ENCODE measurements around the gene NPSR1.
"Not testable (repeated sequence)": the region's sequence is repeated elsewhere in the genome, so short reads cannot be mapped to it uniquely, and the experiment has no call there.

NPSR1 gene

GRCh38 chr7:34657632-34658268 lies at the start of gene NPSR1:
Gene NPSR1, plus strand, starts transcription at chr7:34658218. Its CDS starts 195 bp downstream, at chr7:34658413.
- DNase-seq (no peak), ATAC-seq (no peak)

DNA sequence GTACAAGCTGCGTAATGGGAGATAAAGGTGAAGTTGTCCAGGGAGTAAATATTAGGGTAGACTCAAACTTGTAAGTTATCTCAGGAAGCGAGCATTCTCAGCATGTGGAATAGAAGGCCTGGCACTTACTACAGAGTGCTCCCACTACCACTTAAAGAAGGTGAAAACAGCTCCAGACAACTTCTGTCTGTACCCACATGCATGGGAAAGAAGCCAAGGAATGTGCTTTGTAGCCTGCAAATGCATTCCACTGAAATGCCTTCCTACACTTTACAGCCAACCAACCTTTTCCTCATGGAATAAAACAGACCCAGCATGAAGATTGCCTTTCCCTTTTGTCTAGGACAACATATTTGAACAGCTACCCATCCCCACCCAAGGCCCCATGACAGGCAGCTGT lies 45.4 kb upstream of the NPSR1 start:
- DNase-seq = no peak
- no peak for ATAC-seq

GRCh38 chr7:34620425-34620824 lies 37.6 kb upstream of the NPSR1 start:
- ATAC-seq (no peak), DNase-seq (no peak)

GRCh38 chr7:34622182-34622581 lies 35.8 kb upstream of the NPSR1 start:
- DNase-seq = no peak
- no peak for ATAC-seq

DNA sequence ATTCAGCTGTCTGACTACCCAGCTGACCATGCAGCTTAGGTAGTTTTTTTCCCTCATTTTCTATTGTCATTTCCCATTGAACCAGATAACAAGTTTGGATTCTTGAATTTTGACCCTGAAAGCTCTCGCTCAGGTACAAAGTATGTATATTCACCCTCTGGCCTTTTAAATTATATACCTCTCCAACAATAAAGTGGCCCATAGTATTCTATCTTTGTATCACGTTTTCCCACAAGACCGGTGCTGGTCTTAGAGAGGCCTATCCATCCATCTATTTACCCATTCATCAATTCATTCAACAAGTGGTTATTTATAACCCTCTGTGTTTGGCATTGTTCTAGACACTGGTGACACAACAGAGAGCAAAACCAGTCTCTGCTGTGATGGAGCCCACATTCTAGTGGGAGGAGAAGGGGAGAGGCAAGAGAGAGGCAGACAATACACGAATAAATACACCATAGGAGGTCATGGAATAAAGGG lies 35.2 kb upstream of the NPSR1 start:
- no peak for ATAC-seq
- no peak for DNase-seq

DNA sequence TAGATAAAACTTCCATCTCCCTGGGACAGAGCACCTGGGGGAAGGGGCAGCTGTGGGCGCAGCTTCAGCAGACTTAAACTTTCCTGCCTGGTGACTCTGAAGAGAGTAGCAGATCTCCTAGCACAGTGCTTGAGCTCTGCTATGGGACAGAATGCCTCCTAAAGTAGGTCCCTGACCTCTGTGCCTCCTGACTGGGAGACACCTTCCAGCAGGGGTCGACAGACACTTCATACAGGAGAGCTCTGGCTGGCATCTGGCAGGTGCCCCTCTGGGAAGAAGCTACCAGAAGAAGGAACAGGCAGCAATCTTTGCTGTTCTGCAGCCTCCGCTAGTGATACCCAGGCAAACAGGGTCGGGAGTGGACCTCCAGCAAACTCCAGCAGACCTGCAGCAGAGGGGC lies 29.4 kb upstream of the NPSR1 start:
- not testable (repeated sequence) for ATAC-seq, DNase-seq

DNA sequence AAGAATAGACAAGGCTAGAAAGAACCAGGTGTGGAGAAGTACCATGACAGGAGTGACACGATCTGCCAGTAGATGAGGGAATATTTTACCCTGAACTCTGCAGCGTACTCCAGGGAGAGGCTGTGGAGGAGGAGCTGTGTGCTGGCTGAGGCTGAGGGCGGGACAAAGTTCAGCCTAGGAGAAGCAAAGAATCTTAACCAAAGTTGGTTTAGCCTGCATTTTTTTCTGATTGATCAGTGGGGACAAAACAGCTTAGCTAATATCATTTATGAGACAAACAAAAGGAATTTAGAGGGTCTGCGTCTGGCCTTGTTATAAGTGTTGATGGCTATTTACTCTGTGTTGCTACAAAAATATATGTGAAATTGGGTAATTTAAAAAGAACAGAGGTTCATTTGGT lies 5.2 kb upstream of the NPSR1 start:
- no peak for DNase-seq
- ATAC-seq = no peak

GRCh38 chr7:34653787-34654186 lies 4.2 kb upstream of the NPSR1 start:
- ATAC-seq (no peak), DNase-seq (no peak)

GRCh38 chr7:34655384-34655783 lies 2.6 kb upstream of the NPSR1 start:
- DNase-seq = no peak
- no peak for ATAC-seq

- DNase-seq (no peak), ATAC-seq (no peak)
These were observed 2.0 kb upstream of the NPSR1 start for GRCh38 chr7:34656041-34656440.

DNA sequence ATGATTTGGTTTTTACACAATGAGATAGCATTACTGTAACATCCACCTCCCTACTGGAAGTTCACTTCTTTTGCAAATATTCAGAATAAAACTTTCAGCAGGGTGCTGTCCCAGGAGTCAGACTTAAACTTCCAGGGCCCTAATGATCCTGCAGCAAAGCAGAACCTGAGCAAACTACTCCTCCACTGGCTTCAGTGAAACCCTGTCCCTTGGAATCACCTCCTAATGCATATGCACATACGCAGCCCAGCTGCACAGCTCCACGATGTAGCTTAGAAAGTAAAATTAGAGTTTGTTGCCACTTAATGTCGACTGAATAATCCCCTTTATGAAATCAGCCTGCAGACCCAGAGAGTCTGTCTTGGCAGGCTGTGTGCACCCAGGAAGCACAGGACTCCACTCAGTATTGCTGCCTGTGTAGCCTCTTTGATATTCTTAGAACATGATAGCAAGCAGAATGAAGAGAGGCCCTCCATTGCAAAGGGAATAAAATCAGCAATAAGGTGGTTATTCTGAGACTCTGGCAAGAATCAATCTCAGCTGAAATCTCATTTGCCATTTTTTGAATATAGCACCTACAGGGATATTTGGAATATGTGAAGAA lies 1.6 kb downstream of the NPSR1 start:
- ATAC-seq = no peak
- DNase-seq = no peak

GRCh38 chr7:34662058-34662708 lies 4.2 kb downstream of the NPSR1 start:
- ATAC-seq = no peak

DNA sequence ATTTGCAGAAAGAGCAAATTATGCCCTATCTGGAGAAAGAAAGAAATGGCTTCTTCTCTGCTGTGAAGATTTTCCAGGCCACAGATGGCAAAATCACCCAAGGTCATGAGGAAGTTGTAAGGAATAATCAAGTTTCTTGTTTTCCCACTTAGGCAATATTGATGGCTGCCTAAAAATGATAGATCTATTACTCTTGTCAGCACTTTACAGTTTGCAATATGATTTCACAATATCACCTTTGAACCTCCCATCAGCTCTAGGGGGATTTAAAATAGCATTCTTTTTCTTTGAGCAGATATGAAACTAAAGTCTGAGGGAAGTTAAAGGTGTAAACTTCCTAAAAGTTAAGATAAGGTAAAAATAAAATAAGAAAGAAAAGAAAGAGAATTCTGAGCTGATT lies 6.7 kb downstream of the NPSR1 start:
- DNase-seq = no peak
- ATAC-seq = no peak

More at GRCh38 chr7:34662058-34662708, 4.2 kb downstream of the NPSR1 start:
- DNase-seq = no peak

GRCh38 chr7:34672430-34672829 lies 14.4 kb downstream of the NPSR1 start:
- no peak for DNase-seq
- no peak for ATAC-seq

DNA sequence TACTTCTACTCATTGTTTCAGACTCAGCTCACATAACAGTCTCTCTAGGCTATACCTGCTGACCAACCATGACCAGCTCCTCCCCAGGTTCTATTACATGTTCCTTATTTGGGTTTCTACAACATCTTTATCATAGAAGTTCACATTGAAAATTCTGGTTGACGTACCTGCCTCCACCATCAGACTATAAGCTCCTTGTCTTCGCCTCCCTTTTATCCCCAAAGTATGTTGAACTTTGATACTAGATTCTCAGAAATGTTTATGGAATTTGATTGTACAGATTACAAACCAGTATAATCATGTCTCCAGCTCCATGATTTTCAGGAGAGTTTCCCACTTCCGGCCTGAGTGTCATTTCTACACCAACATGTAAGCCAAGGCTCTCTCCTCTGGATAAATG lies 15.0 kb downstream of the NPSR1 start:
- ATAC-seq (no peak), DNase-seq (no peak)

DNA sequence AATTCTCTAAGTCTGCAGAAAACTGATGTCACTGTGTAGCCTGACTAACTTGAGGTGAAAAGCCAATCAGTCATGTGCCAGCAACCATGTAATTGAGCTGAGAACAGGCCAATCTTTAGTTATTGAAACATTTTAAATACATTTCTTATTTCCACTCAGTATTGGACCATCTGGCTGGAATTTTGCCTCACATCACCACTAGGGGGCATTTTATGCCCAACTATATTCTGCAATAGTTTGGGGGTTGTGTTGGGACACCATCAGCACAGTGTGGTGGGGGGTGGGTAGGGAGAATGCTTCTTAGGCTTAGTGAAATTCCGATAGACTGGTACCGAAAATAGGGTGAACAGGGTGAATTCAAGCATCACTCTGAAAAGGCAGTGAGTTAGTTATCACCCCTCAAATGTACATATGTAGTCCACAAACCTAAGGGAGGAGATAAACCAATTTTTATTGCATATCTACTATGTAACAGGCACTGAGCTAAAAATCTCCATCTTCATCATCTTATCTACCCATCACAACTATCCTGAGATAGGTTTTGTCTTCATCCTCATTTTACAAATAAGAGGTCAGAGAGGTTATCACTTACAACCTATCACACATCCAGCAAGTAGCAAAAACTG lies 17.8 kb downstream of the NPSR1 start:
- DNase-seq (peak; percentile 10), ATAC-seq (no peak)

GRCh38 chr7:34677491-34677890 lies 19.5 kb downstream of the NPSR1 start:
- DNase-seq (no peak), ATAC-seq (no peak)

DNA sequence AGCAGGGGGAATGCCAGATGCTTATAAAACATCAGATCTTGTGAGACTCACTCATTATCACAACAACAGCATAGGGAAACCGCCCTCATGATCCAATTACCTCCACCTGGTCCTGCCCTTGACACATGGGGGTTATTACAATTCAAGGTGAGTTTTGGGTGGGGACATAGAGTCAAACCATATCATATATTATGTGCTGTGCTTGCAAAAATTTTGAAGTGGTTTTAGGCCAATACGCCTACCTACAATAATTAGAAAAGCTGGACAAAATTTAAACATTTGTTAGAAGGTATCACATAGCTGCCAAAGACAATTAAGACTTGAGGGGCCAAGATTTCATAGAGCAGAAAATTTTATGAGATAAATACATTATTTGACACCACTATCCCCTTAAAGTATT lies 29.5 kb downstream of the NPSR1 start:
- ATAC-seq = no peak
- no peak for DNase-seq

DNA sequence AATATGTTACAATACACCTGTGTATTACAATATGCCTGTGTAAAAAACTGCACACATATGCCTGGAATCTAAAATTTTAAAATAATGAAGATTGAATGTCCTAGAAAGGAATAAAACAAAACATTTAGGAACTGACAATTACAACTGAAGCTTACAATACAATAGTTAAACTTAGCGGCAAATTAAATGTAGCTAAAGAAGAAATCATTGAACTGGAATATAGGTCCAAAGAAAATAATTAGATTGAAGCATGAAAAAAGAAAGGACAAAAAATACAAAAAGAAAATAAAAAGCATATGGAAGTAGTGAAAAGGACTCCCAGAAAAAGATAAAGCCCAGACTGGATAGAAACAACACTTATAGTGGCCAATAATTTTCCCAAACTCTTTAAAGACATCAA lies 38.4 kb downstream of the NPSR1 start:
- DNase-seq (no peak), ATAC-seq (no peak)

DNA sequence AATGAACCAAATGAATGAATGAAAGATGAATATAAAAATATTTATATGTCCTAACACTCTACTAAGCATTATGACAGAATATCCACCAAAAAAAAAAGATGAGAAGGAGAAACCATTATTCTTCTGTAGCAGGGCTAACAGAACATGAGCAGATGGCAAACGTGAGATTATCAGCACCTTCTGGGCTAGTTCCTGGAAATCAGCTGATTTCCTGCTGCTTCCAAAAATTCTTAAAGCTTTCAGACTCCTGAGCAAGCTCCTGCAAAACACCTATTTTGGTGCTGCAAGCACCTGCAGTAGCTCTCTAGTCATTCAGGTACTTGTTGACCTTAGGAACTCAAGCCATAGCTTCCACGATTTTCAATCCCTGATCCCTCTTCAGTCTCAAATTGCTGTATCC lies 51.8 kb downstream of the NPSR1 start:
- ATAC-seq = no peak

DNA sequence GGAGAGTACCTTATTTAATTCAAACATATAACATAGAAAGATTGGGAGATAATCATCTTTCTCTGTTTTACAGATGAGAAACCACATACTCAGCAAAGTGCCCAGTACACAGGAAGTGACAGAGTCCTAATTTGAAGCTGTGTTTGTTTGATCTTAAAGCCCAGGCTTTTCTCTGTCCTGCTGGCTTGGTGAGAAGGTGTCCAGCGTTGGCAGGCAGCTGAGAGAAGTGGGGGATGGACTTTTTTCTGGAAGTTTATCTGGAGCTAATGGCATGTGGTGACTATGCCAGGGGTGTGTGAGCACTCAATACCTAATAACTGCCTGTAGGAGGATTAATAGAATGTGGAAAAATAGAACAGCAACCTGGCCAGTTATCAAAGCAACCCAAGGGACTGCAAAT lies 60.8 kb downstream of the NPSR1 start:
- no peak for ATAC-seq
- no peak for DNase-seq

More for the DNA sequence above, 51.8 kb downstream of the NPSR1 start:
- no peak for DNase-seq

- no peak for DNase-seq
- ATAC-seq = no peak
These were observed 61.6 kb downstream of the NPSR1 start for GRCh38 chr7:34719636-34720035.

DNA sequence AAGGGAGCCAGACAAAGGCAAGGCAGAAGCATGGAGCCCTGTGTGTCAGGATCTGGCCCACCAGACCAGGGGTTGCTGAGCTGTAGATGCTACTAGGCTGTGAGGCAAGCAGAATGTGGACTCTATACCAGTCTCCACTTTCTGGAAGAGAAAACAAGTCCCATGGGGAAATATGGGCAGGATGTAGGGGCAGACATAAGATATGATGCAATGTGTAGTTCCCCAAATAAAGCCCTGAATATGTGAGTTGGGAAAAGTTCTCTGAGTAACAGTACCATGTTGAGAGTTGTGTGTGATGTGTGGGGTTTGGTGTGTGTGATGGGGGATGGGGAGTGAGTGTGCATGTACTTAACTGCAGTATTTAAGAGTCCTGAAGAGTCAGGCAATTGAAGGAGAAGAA lies 62.3 kb downstream of the NPSR1 start:
- DNase-seq (no peak), ATAC-seq (no peak)

Data from stimulated activated naive CD8-positive, alpha-beta T cell treated with anti-CD3 and anti-CD28 coated beads, Interleukin-15, Interleukin-2, amounts not matched to agents 100 U/mL and 50 U/mL, for 24 hours (primary cell).